GM20431 (cell line): ENCODE results near the gene ST6GALNAC5.

Experiments used
- in situ Hi-C: fragments of 300-500 bp; cut with MseI, MboI; formaldehyde crosslinking; loops from one replicate; pipeline ENCODE4 v1.15.0; 2020; ENCODE audit warnings: low sequenced_read_pairs; ENCODE audit not compliant: unreplicated experiment

The ST6GALNAC5 gene

DNA sequence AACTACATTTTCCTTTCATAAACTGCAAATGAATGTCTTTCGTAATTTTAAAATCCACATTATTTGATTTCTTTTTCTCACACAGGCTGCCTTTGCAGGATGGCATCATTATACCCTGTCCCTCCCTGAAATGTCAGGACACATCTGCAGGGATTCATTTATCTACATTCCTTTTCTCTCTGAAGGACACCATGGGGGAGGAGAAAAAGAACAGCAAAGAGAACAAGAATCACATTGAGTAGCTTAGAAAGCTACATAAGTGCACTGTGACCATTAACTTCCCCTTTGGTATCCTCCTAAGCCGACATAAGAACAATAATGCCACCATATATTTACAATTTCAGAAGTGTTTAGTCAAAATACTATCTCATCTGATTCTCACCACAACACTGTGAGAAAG is 222.5 kb downstream of the ST6GALNAC5 start:
- in situ Hi-C loops = no loop called here

DNA sequence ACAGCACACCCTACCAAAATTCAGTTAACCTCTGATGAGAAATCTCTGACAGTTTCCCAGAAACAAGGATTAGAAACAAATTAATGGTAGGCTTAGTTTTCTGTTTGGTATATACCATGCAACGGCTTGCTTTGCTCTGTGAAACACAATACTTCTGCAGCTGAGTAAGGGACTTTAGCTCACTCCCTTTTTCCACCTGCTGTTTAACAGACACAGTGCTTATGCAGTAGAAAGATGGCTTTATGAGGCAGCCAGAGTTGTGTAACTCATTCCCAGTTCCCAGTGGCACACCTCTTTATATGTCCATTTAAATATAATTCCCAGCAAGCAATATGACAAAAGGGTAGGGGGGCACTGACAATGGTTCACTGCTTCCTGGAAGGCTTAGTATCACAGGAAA is 228.0 kb downstream of the ST6GALNAC5 start:
- in situ Hi-C loops = no loop called here

DNA sequence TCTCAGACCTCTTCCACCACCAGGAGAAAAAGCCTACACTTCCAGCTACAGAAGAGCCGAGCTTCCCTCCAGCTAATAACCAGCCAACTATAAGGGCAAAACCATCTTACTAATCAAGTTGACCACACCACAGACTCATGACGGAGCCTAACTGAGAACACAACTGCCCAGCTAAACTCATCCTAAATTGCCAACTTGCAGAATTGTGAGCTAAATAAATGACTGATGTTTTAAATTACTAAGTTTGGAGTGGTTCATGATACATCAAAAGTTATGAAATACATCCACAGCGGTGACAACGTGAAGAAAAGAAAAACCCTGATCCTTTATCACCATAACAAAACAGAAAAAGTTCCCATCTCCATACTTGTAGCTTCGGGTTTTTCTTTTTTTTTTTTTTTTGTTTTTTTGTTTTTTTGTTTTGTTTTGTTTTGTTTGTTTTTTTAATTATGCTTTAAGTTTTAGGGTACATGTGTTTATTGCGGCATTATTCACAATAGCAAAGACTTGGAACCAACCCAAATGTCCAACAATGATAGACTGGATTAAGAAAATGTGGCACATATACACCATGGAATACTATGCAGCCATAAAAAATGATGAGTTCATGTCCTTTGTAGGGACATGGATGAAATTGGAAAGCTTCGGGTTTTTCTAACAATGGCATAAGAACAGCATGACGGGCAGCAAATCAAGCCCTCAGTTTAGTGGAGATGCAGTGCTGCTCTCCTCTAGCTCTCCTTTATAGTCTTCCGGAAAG is 229.4 kb downstream of the ST6GALNAC5 start:
- in situ Hi-C loops = no loop called here

DNA sequence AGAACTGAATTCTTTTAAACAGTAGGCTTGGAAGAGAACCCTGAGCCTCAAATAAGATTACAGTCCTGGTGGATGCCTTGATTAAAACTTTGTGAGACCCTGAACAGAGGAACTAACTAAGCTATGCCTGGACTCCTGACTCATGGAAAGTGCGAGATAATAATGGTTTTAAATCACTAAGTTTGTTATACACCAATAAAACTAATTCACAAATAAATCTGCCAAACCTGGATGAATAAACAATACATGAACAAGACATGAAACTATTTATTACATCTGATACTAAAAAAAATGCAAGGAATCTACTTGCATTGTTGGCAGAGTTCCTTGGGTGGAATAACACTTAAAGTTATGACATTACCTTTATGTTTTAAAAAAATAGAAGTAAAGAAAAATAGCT is 233.6 kb downstream of the ST6GALNAC5 start:
- in situ Hi-C loops = no loop called here

DNA sequence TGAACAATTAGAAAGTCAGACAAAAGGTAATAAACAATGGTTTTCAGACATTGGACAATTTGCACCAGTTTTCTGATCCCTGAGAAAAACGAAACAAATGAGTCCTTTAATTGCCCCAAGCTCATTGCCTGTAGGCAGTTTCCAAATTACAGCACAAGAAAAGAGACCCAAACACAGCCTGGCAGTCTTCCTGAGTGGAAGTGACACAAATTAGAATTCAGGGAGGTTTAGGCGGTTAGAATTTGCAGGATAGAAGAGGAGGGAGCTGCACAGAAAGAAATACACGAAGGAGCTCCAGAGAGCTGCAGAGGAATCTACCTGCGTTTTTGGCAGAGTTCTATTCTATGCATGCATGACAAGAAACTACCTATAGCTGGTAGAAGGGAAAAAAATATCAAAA is 236.2 kb downstream of the ST6GALNAC5 start:
- in situ Hi-C loops = no loop called here

DNA sequence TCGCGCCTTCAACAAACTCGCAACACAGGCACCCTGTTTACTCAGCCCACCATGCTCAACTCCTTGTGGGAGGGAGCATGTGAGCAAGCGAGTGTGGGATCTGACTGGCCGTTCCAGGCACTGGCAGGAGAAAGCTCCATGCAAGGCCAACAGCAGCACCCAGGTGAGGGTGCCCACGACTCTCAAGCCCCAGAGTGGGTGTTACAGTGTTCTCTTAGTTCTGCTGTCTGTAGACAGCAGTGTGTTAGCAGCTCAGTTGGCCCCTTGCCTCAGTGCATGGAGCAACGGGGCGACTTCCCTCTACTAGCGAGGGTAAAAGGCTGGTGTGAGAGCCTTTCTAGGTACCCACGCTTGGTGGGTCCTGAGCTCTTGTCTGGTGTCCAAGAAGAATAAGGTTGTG is 237.4 kb downstream of the ST6GALNAC5 start:
- in situ Hi-C loops = no loop called here
